ENCODE results near the gene RSPH1.

DNA sequence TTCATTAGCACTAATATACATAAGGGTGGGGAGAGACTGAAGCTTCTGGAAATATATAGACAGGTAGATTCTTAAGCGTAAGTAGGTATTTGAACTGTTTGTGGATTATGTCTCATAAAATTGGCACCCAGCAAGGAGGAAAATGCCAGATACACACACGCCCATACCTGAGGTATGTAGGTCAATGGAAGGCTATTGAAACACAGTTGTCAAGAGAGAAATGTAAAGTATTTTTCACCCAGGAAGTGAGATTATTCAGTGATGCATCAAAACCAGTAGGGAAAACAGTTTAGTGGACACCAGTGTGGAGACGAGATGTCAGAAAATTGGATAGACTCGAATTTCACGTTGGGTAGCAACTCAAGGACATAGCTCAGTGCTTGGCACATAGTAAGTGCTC lies 4.7 kb upstream of the RSPH1 start:
- no peak for TF ChIP-seq HDGF (IDR thresholded peaks at IDR 0.05; ENCODE audit: borderline replicate concordance)
- TF ChIP-seq FOXK2 (IDR thresholded peaks at IDR 0.05): no peak
- TF ChIP-seq FOXM1 (IDR thresholded peaks at IDR 0.05; ENCODE audit: borderline replicate concordance): no peak
- TF ChIP-seq SP1 (IDR thresholded peaks at IDR 0.05): no peak
- TF ChIP-seq NFRKB (IDR thresholded peaks at IDR 0.05): no peak
- no peak for TF ChIP-seq L3MBTL2 (conservative IDR thresholded peaks at IDR 0.05)

All from HEK293T (cell line).